Parathyroid adenoma (tissue), 2 donors: ENCODE data around the gene C2orf76.

ENCODE experiments used
- H2AFZ ChIP-seq: fragments of 300-600 bp; sonication (generic); one replicate; pipeline ENCODE4 v1.7.0; 2017; ENCODE audit warnings: antibody characterized with exemption, mild to moderate bottlenecking
- H3K27ac ChIP-seq: fragments of 300-600 bp; sonication (generic); one replicate; pipeline ENCODE4 v1.7.0; 2017
- H3K27me3 ChIP-seq: fragments of 300-600 bp; sonication (generic); one replicate; pipeline ENCODE4 v1.7.0; 2017; ENCODE audit warnings: low read length; ENCODE audit not compliant: control insufficient read depth, insufficient read depth
- H3K36me3 ChIP-seq: fragments of 300-600 bp; sonication (generic); one replicate; pipeline ENCODE4 v1.7.0; 2017; ENCODE audit warnings: low read length; ENCODE audit not compliant: control insufficient read depth, insufficient read depth
- H3K4me1 ChIP-seq: fragments of 300-600 bp; sonication (generic); one replicate; pipeline ENCODE4 v1.7.0; 2017; ENCODE audit warnings: control low read depth
- H3K4me2 ChIP-seq: fragments of 300-600 bp; sonication (generic); one replicate; pipeline ENCODE4 v1.7.0; 2017; ENCODE audit warnings: low read length
- H3K4me3 ChIP-seq: fragments of 300-600 bp; sonication (generic); one replicate; pipeline ENCODE4 v1.7.0; 2017; ENCODE audit warnings: low read depth, low read length
- H3K79me2 ChIP-seq: fragments of 300-600 bp; sonication (generic); one replicate; pipeline ENCODE4 v1.7.0; 2017; ENCODE audit warnings: control low read depth
- H3K9ac ChIP-seq: fragments of 300-600 bp; sonication (generic); one replicate; pipeline ENCODE4 v1.7.0; 2017; ENCODE audit warnings: mild to moderate bottlenecking
- H3K9me3 ChIP-seq: fragments of 300-600 bp; sonication (generic); one replicate; pipeline ENCODE4 v1.7.0; 2017; ENCODE audit warnings: low read length; ENCODE audit not compliant: control insufficient read depth
- TF ChIP-seq, protein P1 (sequence below): fragments of 300-600 bp; sonication (generic); IDR thresholded peaks from one replicate; pipeline ENCODE4 v1.7.0; 2017; ENCODE audit warnings: antibody characterized with exemption, mild to moderate bottlenecking
- donor health status: primary hyperparathyroidism.

The C2orf76 gene

DNA sequence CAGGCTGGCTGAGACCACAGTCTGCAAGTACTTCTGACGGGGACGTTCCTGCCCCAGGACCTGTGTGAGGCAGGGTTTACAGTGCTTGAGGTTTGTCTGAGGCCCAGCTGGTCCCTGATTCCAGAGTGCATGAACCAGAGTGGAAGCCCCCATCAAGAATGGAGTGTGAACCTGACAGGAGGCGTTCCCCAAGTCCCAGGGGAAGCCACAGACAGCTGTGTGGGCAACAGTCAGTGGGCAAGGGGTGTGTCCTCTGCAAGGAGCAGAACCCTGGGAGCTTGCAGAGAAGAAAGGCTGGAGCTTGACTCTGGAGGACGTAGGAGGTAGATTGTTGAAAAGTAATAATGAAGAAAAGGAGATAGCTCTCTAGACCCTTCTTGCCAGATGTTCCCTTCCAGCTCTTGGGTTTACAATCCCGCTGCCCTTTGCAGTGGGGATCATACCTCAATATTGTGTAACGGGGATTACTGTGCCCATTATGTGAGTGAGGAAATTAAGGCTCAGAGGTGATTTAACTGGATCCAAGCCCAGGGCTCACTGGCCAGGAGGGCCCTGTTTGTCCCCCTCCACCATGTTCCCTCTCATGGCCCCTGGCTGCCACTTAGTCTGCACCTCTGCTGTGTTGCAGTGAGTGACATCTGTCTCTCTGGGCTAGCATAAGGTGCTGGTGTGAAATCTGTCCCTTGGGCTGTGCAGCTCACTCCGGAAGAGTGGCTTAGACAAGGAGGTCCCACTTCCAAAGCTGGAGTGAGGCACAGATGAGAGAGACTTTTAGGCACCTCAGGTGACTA is 6.3 kb upstream of the C2orf76 start:
- H3K9me3 ChIP-seq: no peaks in the 10 kb centered on the region
- H3K4me3 ChIP-seq: no peak overlapping the region
- H2AFZ ChIP-seq: no peak overlapping the region
- H3K79me2 ChIP-seq: peaks cover 4% of the 10 kb centered on the region
- no peak overlapping the region for H3K27ac ChIP-seq
- H3K36me3 ChIP-seq: no peaks in the 10 kb centered on the region
- no peaks in the 10 kb centered on the region for H3K27me3 ChIP-seq
- H3K4me1 ChIP-seq: peaks cover 22% of the 10 kb centered on the region
- H3K9ac ChIP-seq: no peak overlapping the region
- TF ChIP-seq, protein P1, sequence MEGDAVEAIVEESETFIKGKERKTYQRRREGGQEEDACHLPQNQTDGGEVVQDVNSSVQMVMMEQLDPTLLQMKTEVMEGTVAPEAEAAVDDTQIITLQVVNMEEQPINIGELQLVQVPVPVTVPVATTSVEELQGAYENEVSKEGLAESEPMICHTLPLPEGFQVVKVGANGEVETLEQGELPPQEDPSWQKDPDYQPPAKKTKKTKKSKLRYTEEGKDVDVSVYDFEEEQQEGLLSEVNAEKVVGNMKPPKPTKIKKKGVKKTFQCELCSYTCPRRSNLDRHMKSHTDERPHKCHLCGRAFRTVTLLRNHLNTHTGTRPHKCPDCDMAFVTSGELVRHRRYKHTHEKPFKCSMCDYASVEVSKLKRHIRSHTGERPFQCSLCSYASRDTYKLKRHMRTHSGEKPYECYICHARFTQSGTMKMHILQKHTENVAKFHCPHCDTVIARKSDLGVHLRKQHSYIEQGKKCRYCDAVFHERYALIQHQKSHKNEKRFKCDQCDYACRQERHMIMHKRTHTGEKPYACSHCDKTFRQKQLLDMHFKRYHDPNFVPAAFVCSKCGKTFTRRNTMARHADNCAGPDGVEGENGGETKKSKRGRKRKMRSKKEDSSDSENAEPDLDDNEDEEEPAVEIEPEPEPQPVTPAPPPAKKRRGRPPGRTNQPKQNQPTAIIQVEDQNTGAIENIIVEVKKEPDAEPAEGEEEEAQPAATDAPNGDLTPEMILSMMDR: no peak
- no peak overlapping the region for H3K4me2 ChIP-seq

DNA sequence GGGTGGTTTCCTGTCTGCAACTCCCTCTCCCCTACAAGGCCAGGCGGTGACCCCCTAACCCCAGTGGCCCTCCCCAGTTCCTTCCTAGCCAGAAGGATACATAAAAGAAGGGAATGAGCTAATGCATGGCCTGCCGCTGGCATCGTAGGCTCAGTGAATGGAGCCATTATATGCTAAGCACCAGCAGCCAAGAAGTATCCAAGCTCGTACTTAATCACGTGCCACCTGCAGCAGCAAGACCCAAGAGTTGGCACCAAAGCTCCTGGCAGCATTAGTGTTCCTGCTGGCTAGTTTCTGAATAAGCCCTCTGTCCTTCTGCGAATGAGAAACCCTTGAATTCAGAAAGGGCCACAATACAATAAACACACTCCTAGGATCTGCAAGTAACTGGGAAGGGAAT is 4.5 kb upstream of the C2orf76 start:
- no peak overlapping the region for H3K27ac ChIP-seq
- no peak overlapping the region for H3K4me2 ChIP-seq
- H3K27me3 ChIP-seq: no peaks in the 10 kb centered on the region
- H3K4me3 ChIP-seq: no peak overlapping the region
- H3K9me3 ChIP-seq: no peaks in the 10 kb centered on the region
- TF ChIP-seq, protein P1: no peak
- H3K4me1 ChIP-seq: peaks cover 22% of the 10 kb centered on the region
- H3K79me2 ChIP-seq: peaks cover 14% of the 10 kb centered on the region
- H3K36me3 ChIP-seq: no peaks in the 10 kb centered on the region
- H2AFZ ChIP-seq: no peak overlapping the region
- no peak overlapping the region for H3K9ac ChIP-seq

DNA sequence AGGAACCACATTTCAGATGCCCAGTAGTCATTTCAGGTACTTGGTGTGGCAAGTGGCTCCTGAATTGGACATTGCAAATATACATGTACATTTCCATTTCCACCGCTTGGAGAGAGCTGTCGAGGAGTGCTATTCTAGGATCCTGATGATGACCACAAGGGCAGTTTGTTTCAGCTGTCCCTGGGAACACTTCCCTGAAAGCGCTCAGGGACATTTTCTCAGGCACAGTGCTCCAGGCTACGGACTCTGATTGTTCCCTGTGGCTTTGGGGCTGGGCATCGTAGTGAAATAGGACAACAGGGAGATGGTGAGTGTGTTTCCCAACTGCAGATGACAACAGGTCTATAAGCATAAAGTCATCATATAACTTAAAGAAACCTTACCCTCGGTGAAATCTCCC is 3.2 kb upstream of the C2orf76 start:
- H3K36me3 ChIP-seq: no peaks in the 10 kb centered on the region

DNA sequence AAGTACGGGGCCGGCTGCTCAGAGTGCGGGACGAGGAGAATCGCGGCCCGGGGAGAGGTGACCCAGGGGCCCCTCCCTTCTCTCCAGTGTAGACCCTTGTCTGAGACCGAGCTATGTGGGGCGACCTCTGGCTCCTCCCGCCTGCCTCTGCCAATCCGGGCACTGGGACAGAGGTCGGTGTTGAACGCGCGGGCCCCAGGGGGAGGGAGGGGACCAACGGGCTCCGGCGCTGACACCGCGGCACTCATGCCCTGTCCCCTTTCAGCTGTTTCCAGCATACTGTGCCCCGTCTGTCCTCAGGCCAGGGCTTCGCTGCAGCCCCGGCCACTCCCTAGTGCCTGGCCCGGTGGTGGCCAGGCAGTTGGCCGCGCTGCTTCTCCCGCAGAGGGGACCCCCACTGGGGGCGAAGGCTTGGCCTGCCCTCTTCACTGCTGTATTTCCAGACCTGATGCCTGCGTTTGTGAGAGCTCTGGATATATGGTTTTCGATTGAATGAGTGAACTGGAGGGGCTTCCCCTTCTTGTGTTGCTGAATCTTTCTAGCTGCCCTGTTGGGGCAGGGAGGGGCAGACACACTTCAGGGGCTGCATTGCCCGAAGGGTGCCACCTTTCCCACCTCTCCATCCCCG is 952 bp upstream of the C2orf76 start:
- Histone ChIP-seq H3K9ac (peak overlapping the region; percentile 67), H3K27me3 (no peaks in the 10 kb centered on the region), H3K36me3 (no peaks in the 10 kb centered on the region), H3K4me1 (peaks cover 39% of the 10 kb centered on the region), H3K9me3 (no peaks in the 10 kb centered on the region), H3K4me3 (peak overlapping the region; percentile 94), H2AFZ (peak overlapping the region; percentile 92), H3K79me2 (peaks cover 20% of the 10 kb centered on the region), H3K4me2 (peak overlapping the region; percentile 93), H3K27ac (peak overlapping the region; percentile 98)
- TF ChIP-seq, protein P1: no peak

More for the DNA sequence above, 3.2 kb upstream of the C2orf76 start:
- Histone ChIP-seq H3K4me3 (no peak overlapping the region), H3K79me2 (peaks cover 20% of the 10 kb centered on the region), H3K4me2 (peak overlapping the region; percentile 32), H3K27ac (no peak overlapping the region), H3K9me3 (no peaks in the 10 kb centered on the region), H3K4me1 (peaks cover 32% of the 10 kb centered on the region), H2AFZ (no peak overlapping the region), H3K27me3 (no peaks in the 10 kb centered on the region), H3K9ac (no peak overlapping the region)
- TF ChIP-seq, protein P1: no peak
